Breast epithelium (tissue), 4 donors: Measurements from ENCODE around the gene ANKS3. TPM values are rescaled to one million over a fixed set of nuclear protein-coding genes. Genes with fewer than 3 reads are reported as not detected.

Experiments
- DNase-seq, 2 donors: peaks; one replicate each; pipeline ENCODE4 v3.0.0-alpha.2; 2019; ENCODE audit warnings: low spot score in 2 of 2
- H3K27ac ChIP-seq, 2 donors: fragments of 200-600 bp; sonication (generic) in 1 of 2; one replicate each; pipeline ENCODE4 v1.5.1; 2016 to 2019; ENCODE audit warnings: mild to moderate bottlenecking in 1 of 2
- H3K27me3 ChIP-seq, 2 donors: fragments of 200-600 bp; sonication (generic) in 1 of 2; one replicate each; pipeline versions ENCODE4 v1.5.1 to v1.6.0; 2017 to 2019; ENCODE audit warnings: control low read depth in 1 of 2, mild to moderate bottlenecking in 1 of 2
- H3K36me3 ChIP-seq: fragments of 200-600 bp; one replicate; pipeline ENCODE4 v1.5.1; 2019
- H3K4me1 ChIP-seq, 2 donors: fragments of 200-600 bp; sonication (generic); one replicate each; pipeline ENCODE4 v1.5.1; 2016 to 2019; ENCODE audit warnings: control low read depth in 1 of 2
- H3K4me3 ChIP-seq, 3 donors: fragments of 200-600 bp; sonication (generic); 1 replicate in 2 of 3; 2 replicates in 1 of 3; pipeline ENCODE4 v1.5.1; 2016 to 2019; ENCODE audit warnings: mild to moderate bottlenecking in 3 of 3, moderate library complexity in 2 of 3
- H3K9me3 ChIP-seq, 2 donors: fragments of 200-600 bp; sonication (generic) in 1 of 2; one replicate each; pipeline ENCODE4 v1.5.1; 2016 to 2019; ENCODE audit warnings: control low read depth in 1 of 2
- POLR2A ChIP-seq: fragments of 450-650 bp; IDR thresholded peaks from one replicate; pipeline ENCODE4 v1.6.1; 2016; ENCODE audit warnings: antibody characterized with exemption, mild to moderate bottlenecking, moderate library complexity
- POLR2AphosphoS5 ChIP-seq, 3 donors: sonication (generic); formaldehyde crosslinking; IDR thresholded peaks; one replicate each; pipeline ENCODE4 v1.6.1; 2017; ENCODE audit warnings: antibody characterized with exemption in 3 of 3
- intact Hi-C: fragments of 100-400 bp; cut with DNase I; formaldehyde crosslinking; loops from one replicate; pipeline ENCODE4 v1.15.1; 2023; ENCODE audit warnings: low total_unique reads
- total RNA-seq, 3 donors: library from RNA; depleted of rRNA; stranded (reverse); fragments of >200 nt; gene quantifications; one replicate each; pipeline ENCODE4 v1.1.0, GENCODE V29; 2016
- TF ChIP-seq, protein P1 (sequence below), 3 donors: fragments of 450-650 bp; IDR thresholded peaks; one replicate each; pipeline ENCODE4 v1.5.1; 2016 to 2017; ENCODE audit warnings: antibody characterized with exemption in 3 of 3, mild to moderate bottlenecking in 3 of 3, moderate library complexity in 3 of 3

Gene ANKS3
- total RNA-seq, 3 donors from 2014 or later = 12.6 to 33.1 (median 23.6) TPM

DNA sequence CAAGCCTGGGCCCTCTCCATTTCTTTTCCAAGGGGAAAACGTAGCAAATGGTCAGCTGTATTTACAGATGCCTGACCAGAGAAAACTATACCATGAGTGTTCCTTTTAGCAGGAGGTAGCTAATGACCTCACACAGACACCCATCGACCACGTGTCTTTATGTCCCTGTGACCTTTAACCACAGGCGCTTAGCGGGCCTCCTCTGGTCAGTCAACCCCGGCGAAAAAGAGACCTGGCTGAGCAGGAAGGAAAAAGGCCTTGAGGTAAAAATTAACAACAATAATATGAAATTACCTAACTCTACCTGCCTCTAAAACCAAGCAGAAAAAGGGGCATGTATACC lies 31.6 kb downstream of the ANKS3 start:
- H3K4me1 ChIP-seq = no peaks in the 10 kb centered on the region
- intact Hi-C loops = no loop called here
- no peak for TF ChIP-seq POLR2A
- TF ChIP-seq POLR2AphosphoS5 (IDR thresholded peaks at IDR 0.05) = no peak
- TF ChIP-seq, protein P1, sequence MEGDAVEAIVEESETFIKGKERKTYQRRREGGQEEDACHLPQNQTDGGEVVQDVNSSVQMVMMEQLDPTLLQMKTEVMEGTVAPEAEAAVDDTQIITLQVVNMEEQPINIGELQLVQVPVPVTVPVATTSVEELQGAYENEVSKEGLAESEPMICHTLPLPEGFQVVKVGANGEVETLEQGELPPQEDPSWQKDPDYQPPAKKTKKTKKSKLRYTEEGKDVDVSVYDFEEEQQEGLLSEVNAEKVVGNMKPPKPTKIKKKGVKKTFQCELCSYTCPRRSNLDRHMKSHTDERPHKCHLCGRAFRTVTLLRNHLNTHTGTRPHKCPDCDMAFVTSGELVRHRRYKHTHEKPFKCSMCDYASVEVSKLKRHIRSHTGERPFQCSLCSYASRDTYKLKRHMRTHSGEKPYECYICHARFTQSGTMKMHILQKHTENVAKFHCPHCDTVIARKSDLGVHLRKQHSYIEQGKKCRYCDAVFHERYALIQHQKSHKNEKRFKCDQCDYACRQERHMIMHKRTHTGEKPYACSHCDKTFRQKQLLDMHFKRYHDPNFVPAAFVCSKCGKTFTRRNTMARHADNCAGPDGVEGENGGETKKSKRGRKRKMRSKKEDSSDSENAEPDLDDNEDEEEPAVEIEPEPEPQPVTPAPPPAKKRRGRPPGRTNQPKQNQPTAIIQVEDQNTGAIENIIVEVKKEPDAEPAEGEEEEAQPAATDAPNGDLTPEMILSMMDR (IDR thresholded peaks at IDR 0.05) = no peak

DNA sequence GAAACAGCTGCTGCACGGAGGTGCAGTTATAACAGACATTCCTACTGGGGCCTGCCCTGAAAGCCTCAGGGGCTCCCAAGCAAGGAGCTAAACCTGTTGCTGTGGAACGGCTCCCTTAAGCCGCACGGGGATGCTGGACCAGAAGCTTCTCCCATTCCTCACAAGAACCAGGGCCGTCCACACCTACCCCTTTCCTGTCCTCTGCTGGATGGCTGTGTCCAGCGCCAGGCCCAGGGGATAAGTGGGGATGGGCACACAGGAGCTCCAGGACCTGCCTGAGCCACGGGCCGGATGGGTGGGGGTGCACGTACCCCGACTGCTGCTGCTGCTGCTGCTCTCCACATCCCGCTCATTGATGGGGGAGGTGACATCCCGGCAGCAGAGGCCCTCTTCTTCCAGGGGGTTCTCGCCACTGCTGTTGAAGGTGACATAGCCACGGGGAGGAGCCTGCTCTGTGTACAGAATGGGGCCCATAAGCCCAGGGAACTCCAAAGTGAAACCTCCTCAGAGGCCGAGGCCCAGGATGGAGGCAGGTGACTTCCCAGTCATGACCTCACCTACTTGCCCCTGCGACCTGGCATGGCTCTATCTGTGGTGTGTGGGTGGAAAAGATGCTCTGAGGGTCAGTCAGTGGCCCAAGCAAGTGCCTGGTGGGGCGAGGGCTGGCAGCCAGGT lies 32.1 kb downstream of the ANKS3 start:
- H3K4me1 ChIP-seq = no peaks in the 10 kb centered on the region
- no peak for DNase-seq
- H3K27me3 ChIP-seq = no peaks in the 10 kb centered on the region
- TF ChIP-seq POLR2A (no peak), POLR2AphosphoS5 (IDR thresholded peaks at IDR 0.05) (no peak)
- TF ChIP-seq, protein P1 (IDR thresholded peaks at IDR 0.05) = no peak
- no peak overlapping the region for H3K4me3 ChIP-seq
- H3K9me3 ChIP-seq = no peaks in the 10 kb centered on the region
- H3K36me3 ChIP-seq = no peaks in the 10 kb centered on the region
- intact Hi-C loops = no loop called here
- no peak overlapping the region for H3K27ac ChIP-seq

More for the DNA sequence above, 31.6 kb downstream of the ANKS3 start:
- no peak for DNase-seq
- no peaks in the 10 kb centered on the region for H3K9me3 ChIP-seq
- H3K36me3 ChIP-seq = no peaks in the 10 kb centered on the region
- no peaks in the 10 kb centered on the region for H3K27me3 ChIP-seq
- no peak overlapping the region for H3K4me3 ChIP-seq
- H3K27ac ChIP-seq = no peak overlapping the region

DNA sequence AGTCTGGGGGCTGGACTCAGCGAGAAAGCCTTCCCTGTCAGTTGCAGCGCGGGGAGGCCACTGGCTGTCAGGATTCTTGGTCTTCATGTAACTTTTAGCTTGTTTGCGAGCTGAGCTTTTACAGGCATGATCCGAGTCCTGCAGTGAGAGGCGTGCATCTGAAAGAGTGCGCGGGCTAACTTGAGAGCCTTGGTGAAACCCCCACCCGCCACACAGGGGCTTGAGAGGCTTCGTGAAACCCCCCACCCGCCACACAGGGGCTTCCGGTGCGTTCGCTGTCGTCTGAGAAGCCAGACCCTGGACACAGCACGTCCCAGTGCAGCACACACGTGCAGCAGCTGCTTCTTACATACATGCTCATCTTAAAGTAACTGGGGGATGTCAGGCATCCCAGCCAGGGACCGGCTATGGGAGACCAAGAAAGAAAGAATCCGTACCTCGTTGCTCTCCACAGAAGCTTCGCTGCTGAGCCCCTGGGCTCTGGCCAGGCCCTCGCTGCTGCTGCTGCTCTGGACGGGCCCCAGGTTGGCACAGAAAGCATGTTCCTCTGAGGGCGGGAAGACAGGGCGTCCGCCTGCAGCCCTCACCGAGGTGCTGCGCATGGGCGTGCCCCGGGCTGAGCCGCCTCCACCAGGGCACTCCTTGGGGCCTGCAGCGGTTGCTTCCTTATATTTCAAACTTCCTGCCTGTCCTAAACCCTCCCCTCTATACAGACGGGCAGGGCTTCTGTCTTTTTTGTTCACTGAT lies 32.9 kb downstream of the ANKS3 start:
- intact Hi-C loops = no loop called here

DNA sequence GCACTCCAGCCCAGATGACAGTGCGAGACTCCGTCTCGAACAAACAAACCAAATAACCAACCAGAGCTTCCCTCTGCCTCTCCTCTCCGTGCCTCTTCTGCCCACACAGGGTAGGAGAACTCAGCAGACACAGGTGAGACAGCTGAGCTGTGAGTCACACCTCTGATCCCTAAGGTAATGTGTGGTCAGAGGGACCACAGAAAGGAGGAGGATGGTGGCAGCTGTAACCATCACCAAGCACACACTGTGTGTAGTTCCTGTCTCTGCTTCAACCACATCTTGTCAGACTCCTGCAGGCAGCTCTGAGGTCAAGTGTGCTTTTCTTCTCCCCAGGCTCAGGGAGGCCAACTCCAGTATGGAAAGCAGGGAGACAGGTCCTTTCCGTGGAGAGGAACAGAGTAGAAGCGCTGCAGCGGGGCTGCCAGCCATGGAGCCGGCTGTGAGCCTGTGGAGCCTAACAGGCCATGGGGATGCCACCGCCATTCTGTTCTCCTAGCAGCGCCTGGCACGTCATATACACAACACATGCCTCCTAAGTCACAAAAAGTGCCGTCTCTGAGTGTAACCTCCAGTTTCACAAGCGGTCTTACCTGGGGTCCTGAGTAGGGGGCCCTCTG lies 33.6 kb downstream of the ANKS3 start:
- H3K27ac ChIP-seq = no peak overlapping the region
- no peak for DNase-seq
- TF ChIP-seq POLR2A = no peak
- no peak for TF ChIP-seq POLR2AphosphoS5 (IDR thresholded peaks at IDR 0.05)
- TF ChIP-seq, protein P1 (IDR thresholded peaks at IDR 0.05) = no peak
- H3K27me3 ChIP-seq = no peaks in the 10 kb centered on the region
- peaks cover 1 to 7% of the 10 kb centered on the region in 2 donors for H3K4me1 ChIP-seq
- intact Hi-C loops = no loop called here
- no peaks in the 10 kb centered on the region for H3K9me3 ChIP-seq
- no peak overlapping the region for H3K4me3 ChIP-seq
- H3K36me3 ChIP-seq = no peaks in the 10 kb centered on the region

More for the DNA sequence above, 32.9 kb downstream of the ANKS3 start:
- no peaks in the 10 kb centered on the region for H3K9me3 ChIP-seq
- H3K27me3 ChIP-seq = no peaks in the 10 kb centered on the region
- H3K4me1 ChIP-seq = peaks cover 0 to under 1% of the 10 kb centered on the region in 2 donors
- H3K4me3 ChIP-seq = no peak overlapping the region
- TF ChIP-seq POLR2A (no peak), POLR2AphosphoS5 (IDR thresholded peaks at IDR 0.05) (no peak)
- TF ChIP-seq, protein P1 (IDR thresholded peaks at IDR 0.05) = no peak
- H3K36me3 ChIP-seq = no peaks in the 10 kb centered on the region
- DNase-seq = no peak
- no peak overlapping the region for H3K27ac ChIP-seq

DNA sequence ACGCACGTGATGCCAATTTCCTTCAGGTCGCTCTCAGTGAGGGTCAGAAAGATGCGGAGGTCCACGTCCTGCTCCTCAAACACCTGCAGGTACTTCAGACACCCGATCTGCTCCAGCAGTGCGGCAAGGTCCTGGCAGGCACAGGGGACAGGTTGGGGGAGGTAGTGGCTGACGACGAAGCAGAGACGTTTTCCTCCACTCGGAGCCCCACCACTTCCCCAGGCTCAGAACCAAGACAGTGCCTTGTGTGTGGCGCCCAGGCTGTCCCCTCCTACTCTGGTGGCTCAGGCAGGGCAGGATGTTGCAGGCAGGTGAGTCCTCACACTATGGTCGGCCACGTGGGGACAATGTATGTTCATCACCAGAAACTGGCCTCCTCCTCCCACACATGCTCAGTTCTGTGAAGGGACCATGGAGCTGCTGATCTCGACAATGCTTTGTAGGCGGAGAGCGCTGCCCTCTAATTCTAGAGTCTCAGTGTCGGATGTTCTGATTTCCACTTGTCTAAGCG lies 35.0 kb downstream of the ANKS3 start:
- peaks cover 13 to 20% of the 10 kb centered on the region in 2 donors for H3K4me1 ChIP-seq
- no peak for DNase-seq
- H3K27me3 ChIP-seq = no peaks in the 10 kb centered on the region
- H3K4me3 ChIP-seq = no peak overlapping the region
- H3K36me3 ChIP-seq = no peaks in the 10 kb centered on the region
- intact Hi-C loops = no loop called here
- TF ChIP-seq POLR2A = no peak
- TF ChIP-seq POLR2AphosphoS5 (IDR thresholded peaks at IDR 0.05) = no peak
- TF ChIP-seq, protein P1 (IDR thresholded peaks at IDR 0.05) = no peak
- no peak overlapping the region for H3K27ac ChIP-seq
- H3K9me3 ChIP-seq = no peaks in the 10 kb centered on the region
